Panc1 (cell line): ENCODE measurements around the gene FAM83G.

Experiments
- CTCF ChIP-seq: fragments of 450-650 bp; IDR thresholded peaks from 2 replicates; pipeline ENCODE4 v1.5.1; 2017; ENCODE audit warnings: mild to moderate bottlenecking
- SIN3A ChIP-seq: IDR thresholded peaks from 2 replicates; pipeline ENCODE4 v1.6.1; 2012; ENCODE audit warnings: low read depth, mild to moderate bottlenecking, low read length, moderate library complexity, borderline replicate concordance; ENCODE audit not compliant: insufficient read depth
- TCF7L2 ChIP-seq: IDR thresholded peaks from 2 replicates; pipeline ENCODE4 v1.6.1; 2011; ENCODE audit warnings: mild to moderate bottlenecking, low read depth, low read length, inconsistent platforms
- TF ChIP-seq, protein P1 (sequence below), 2 experiments: IDR thresholded peaks; 2 replicates each; pipeline ENCODE4 v1.6.1; 2011 to 2012; ENCODE audit warnings: low read depth in 2 of 2, control low read depth in 1 of 2, low read length in 1 of 2, mild to moderate bottlenecking in 1 of 2, moderate library complexity in 1 of 2; ENCODE audit not compliant: insufficient read depth in 1 of 2

DNA sequence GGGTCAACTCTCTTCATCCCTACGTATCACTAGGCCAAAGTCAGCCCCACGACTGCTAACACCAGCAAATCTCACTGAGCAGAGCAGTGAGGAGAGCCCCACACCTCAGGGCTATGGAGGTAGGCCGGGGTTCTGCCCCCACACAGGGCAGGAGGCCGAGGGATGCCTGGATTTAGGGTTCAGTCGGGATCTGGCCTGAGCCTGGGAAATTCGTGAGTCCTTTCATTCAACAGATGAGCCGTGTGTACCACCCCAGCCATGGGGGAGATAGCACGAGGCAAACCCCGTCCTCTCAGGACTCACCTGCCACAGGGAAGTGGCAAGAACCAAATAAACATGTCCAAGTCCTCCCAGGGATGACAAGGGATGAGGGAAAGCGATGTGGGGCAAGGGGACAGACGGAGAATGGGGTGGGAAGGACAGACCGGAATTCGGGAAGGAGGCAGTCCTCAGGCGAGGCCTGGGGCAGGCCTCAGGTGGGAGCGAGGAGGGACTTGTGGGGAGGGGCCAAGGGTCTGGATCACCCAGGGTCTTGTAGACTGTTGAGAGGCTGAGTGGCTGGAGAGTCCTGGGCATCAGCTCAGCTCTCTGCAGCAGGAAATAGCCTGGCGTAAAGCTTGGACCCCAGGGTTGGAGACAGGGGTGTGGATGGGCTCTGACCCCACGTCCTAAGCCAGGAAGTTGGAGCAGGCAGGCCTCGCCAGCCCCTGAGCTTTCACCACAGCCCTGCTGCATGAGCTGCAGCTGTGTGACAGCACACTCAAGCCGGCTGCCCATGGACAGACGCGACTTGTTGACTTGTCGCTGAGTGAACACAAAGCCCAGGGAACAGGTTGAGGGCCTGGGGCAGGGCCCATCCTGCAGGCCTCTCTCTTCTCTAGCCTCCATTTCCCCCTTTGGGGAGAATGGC lies 7.9 kb upstream of the FAM83G start:
- TF ChIP-seq TCF7L2 (no peak), CTCF (no peak), SIN3A (no peak)
- TF ChIP-seq, protein P1, sequence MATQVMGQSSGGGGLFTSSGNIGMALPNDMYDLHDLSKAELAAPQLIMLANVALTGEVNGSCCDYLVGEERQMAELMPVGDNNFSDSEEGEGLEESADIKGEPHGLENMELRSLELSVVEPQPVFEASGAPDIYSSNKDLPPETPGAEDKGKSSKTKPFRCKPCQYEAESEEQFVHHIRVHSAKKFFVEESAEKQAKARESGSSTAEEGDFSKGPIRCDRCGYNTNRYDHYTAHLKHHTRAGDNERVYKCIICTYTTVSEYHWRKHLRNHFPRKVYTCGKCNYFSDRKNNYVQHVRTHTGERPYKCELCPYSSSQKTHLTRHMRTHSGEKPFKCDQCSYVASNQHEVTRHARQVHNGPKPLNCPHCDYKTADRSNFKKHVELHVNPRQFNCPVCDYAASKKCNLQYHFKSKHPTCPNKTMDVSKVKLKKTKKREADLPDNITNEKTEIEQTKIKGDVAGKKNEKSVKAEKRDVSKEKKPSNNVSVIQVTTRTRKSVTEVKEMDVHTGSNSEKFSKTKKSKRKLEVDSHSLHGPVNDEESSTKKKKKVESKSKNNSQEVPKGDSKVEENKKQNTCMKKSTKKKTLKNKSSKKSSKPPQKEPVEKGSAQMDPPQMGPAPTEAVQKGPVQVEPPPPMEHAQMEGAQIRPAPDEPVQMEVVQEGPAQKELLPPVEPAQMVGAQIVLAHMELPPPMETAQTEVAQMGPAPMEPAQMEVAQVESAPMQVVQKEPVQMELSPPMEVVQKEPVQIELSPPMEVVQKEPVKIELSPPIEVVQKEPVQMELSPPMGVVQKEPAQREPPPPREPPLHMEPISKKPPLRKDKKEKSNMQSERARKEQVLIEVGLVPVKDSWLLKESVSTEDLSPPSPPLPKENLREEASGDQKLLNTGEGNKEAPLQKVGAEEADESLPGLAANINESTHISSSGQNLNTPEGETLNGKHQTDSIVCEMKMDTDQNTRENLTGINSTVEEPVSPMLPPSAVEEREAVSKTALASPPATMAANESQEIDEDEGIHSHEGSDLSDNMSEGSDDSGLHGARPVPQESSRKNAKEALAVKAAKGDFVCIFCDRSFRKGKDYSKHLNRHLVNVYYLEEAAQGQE (IDR thresholded peaks at IDR 0.05; ENCODE audit: insufficient read depth in 1 of 2, low read depth in 2 of 2, low read length in 1 of 2) = no peak
